OCI-LY3 (cell line): ENCODE results near the gene SMIM38.

Experiments
- H2AFZ ChIP-seq: fragments of 200-600, 300-600 bp; shearing (Covaris generic); 2 replicates; pipeline ENCODE4 v1.6.0; 2014; ENCODE audit warnings: antibody characterized with exemption, low read depth, low read length
- H3K27ac ChIP-seq: fragments of 200-600, 300-600 bp; sonication (generic); 2 replicates; pipeline ENCODE4 v1.5.1; 2014; ENCODE audit warnings: mild to moderate bottlenecking, low read length, moderate library complexity, mixed read lengths
- H3K27me3 ChIP-seq: fragments of 200-600, 300-600 bp; sonication (generic); 2 replicates; pipeline ENCODE4 v1.6.1; 2014; ENCODE audit warnings: low read depth, low read length, mixed read lengths
- H3K36me3 ChIP-seq: fragments of 200-600, 300-600 bp; sonication (generic); replicated peaks from 2 replicates; pipeline ENCODE3; 2014; ENCODE audit warnings: low read depth, low read length, mixed read lengths
- H3K4me1 ChIP-seq: fragments of 300-600, 200-600 bp; sonication (generic); 2 replicates; pipeline ENCODE4 v1.6.1; 2014; ENCODE audit warnings: low read length, mixed read lengths
- H3K4me2 ChIP-seq: fragments of 200-600, 300-600 bp; sonication (generic); 2 replicates; pipeline ENCODE4 v1.6.1; 2014; ENCODE audit warnings: low read length, mixed read lengths
- H3K4me3 ChIP-seq: fragments of 300-600, 200-600 bp; sonication (generic); 2 replicates; pipeline ENCODE4 v1.5.1; 2014; ENCODE audit warnings: antibody characterized with exemption, mild to moderate bottlenecking, low read length, moderate library complexity
- H3K79me2 ChIP-seq: fragments of 300-600, 200-600 bp; shearing (Covaris generic); 2 replicates; pipeline ENCODE4 v1.6.1; 2014; ENCODE audit warnings: mild to moderate bottlenecking, low read length, mixed read lengths
- H3K9ac ChIP-seq: fragments of 300-600, 200-600 bp; shearing (Covaris generic); 2 replicates; pipeline ENCODE4 v1.6.0; 2014; ENCODE audit warnings: mild to moderate bottlenecking, low read length, moderate library complexity
- H3K9me3 ChIP-seq: fragments of 200-600, 300-600 bp; shearing (Covaris generic); 2 replicates; pipeline ENCODE4 v1.6.1; 2014; ENCODE audit warnings: low read length, mixed read lengths; ENCODE audit not compliant: insufficient read depth
- H4K20me1 ChIP-seq: fragments of 200-600, 300-600 bp; sonication (generic); 2 replicates; pipeline ENCODE4 v1.6.1; 2016; ENCODE audit warnings: low read length, mixed read lengths; ENCODE audit not compliant: insufficient read depth
- EZH2phosphoT487 ChIP-seq: fragments of 200-600 bp; shearing (Covaris generic); IDR thresholded peaks from 2 replicates; pipeline ENCODE4 v1.6.1; 2018; ENCODE audit warnings: antibody characterized with exemption, mixed run types, low read depth
- TF ChIP-seq, protein P1 (sequence below): fragments of 200-600, 300-600 bp; sonication (generic); IDR thresholded peaks from 2 replicates; pipeline ENCODE4 v1.5.1; 2014; ENCODE audit warnings: antibody characterized with exemption, low read length, low read depth

The SMIM38 gene

DNA sequence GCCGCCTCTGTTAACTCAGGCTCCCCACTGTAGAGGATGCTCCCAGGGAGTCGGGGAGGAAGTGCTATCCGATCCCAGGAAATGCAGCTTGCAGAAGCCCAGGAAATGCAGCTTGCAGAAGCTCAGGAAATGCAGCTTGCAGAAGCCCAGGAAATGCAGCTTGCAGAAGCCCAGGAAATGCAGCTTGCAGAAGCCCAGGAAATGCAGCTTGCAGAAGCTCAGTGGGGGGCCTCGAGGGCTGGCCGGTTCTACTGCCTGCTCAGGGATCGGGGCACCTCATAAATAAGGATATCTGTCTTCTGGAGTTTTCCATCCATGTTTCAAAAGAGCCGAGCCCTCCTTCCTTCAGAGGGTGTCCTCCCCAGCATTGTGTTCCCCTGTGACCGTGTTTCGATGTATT is 25.1 kb upstream of the SMIM38 start:
- Histone ChIP-seq H3K9ac (no peak overlapping the region), H3K9me3 (peaks cover 36% of the 10 kb centered on the region), H2AFZ (no peak overlapping the region), H3K4me3 (no peak overlapping the region), H3K4me2 (no peak overlapping the region), H3K4me1 (peaks cover 20% of the 10 kb centered on the region), H3K36me3 (peaks cover 28% of the 10 kb centered on the region), H3K27ac (no peak overlapping the region), H3K79me2 (no peaks in the 10 kb centered on the region), H4K20me1 (no peaks in the 10 kb centered on the region), H3K27me3 (no peaks in the 10 kb centered on the region)
- TF ChIP-seq EZH2phosphoT487 = no peak
- TF ChIP-seq, protein P1, sequence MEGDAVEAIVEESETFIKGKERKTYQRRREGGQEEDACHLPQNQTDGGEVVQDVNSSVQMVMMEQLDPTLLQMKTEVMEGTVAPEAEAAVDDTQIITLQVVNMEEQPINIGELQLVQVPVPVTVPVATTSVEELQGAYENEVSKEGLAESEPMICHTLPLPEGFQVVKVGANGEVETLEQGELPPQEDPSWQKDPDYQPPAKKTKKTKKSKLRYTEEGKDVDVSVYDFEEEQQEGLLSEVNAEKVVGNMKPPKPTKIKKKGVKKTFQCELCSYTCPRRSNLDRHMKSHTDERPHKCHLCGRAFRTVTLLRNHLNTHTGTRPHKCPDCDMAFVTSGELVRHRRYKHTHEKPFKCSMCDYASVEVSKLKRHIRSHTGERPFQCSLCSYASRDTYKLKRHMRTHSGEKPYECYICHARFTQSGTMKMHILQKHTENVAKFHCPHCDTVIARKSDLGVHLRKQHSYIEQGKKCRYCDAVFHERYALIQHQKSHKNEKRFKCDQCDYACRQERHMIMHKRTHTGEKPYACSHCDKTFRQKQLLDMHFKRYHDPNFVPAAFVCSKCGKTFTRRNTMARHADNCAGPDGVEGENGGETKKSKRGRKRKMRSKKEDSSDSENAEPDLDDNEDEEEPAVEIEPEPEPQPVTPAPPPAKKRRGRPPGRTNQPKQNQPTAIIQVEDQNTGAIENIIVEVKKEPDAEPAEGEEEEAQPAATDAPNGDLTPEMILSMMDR = no peak

DNA sequence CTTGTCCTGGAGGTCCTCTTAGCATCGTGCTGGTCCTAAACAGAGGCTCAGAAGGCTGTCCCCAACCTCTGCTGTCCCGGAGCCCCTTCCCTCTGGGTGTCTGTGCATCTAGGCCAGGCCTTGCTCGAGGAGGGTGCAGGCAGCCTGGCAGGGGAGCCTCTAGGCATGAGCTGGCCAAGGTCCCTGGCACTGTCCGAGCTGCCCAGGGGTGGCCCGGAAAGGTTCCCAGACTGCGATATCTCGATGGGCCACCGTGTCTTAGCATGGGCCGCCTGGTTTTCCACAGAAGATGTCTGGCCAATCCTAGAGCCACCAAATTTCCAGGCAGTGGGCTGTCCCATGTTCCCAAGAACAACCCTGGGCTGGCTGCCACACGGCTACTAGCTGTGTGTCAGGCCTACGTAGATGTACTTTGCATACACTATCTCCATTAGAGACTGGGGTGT is 24.6 kb upstream of the SMIM38 start:
- H4K20me1 ChIP-seq = no peaks in the 10 kb centered on the region
- peaks cover 30% of the 10 kb centered on the region for H3K36me3 ChIP-seq
- TF ChIP-seq, protein P1 = no peak
- no peak for TF ChIP-seq EZH2phosphoT487
- H3K4me1 ChIP-seq = peaks cover 25% of the 10 kb centered on the region
- H3K27me3 ChIP-seq = no peaks in the 10 kb centered on the region
- H3K4me2 ChIP-seq = no peak overlapping the region
- H3K27ac ChIP-seq = no peak overlapping the region
- no peak overlapping the region for H3K4me3 ChIP-seq
- H3K9me3 ChIP-seq = peaks cover 39% of the 10 kb centered on the region
- H2AFZ ChIP-seq = no peak overlapping the region
- no peak overlapping the region for H3K9ac ChIP-seq
- H3K79me2 ChIP-seq = no peaks in the 10 kb centered on the region

DNA sequence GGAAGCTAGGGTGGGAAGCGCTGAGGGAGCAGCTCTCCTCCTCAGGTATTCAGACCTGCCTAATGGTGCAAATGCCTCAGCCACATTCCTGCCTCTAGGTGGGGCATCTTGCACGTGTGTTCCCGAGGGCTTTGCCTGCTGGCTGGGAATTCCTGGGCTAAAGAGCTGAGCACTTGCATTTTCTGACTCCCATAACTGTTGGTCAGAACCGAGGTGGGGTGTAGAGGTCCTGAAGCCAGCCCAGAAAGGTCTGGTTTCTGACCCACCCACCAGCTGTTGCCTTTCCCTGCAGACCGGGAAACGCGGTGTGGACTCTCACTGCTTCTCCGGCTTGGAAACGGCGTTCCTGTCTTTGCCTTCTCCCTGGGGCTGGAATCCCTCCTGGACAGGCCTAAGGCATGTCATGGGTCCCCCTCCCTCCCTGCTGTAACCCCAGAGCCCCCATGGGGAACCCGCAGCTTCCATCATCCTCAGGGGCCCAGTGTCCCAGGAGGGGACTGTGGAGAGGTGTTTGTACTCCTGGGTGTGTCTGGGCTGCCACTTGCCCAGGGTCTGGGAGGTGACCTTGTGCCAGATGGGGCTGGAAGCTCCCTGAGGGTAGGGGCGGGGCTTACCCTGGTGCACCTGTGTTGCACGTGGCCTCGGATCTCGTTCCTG is 24.0 kb upstream of the SMIM38 start:
- Histone ChIP-seq H4K20me1 (no peaks in the 10 kb centered on the region), H3K4me2 (no peak overlapping the region), H3K36me3 (peaks cover 36% of the 10 kb centered on the region), H3K9me3 (peaks cover 45% of the 10 kb centered on the region), H3K27ac (no peak overlapping the region), H3K9ac (no peak overlapping the region), H3K27me3 (no peaks in the 10 kb centered on the region), H3K4me3 (no peak overlapping the region), H3K4me1 (peaks cover 30% of the 10 kb centered on the region), H2AFZ (no peak overlapping the region), H3K79me2 (no peaks in the 10 kb centered on the region)
- TF ChIP-seq, protein P1 = peak; percentile 81
- no peak for TF ChIP-seq EZH2phosphoT487

DNA sequence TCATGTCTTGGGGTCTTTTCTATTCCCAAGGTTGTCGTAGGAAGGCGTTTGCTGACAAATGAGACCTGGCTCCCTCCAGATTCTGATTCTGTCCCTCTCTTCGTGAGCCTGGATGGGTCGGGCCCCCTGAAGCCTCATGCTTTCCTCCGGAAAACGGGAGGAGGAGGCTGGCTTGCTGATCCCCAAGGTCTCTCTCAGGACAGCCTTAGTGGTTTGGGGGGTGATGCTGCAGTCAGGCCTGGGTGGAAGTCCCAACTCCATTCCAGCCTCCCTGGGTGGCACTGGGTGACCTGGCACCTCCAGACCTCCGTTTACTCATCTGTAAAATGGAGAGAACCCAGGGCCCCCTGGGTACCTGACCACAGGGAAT is 23.4 kb upstream of the SMIM38 start:
- peaks cover 50% of the 10 kb centered on the region for H3K9me3 ChIP-seq
- no peak overlapping the region for H3K9ac ChIP-seq
- H3K27me3 ChIP-seq = no peaks in the 10 kb centered on the region
- H3K4me1 ChIP-seq = peaks cover 30% of the 10 kb centered on the region
- H3K4me3 ChIP-seq = no peak overlapping the region
- peaks cover 41% of the 10 kb centered on the region for H3K36me3 ChIP-seq
- no peaks in the 10 kb centered on the region for H4K20me1 ChIP-seq
- no peak overlapping the region for H2AFZ ChIP-seq
- TF ChIP-seq, protein P1 = no peak
- TF ChIP-seq EZH2phosphoT487 = no peak
- no peak overlapping the region for H3K4me2 ChIP-seq
- H3K79me2 ChIP-seq = no peaks in the 10 kb centered on the region
- no peak overlapping the region for H3K27ac ChIP-seq
